HFF-Myc (cell line): ENCODE data around the gene PPM1F.

Source experiments
- DNase-seq: peaks from one replicate; pipeline ENCODE4 v3.0.0-alpha.2; 2011; ENCODE audit warnings: low read depth; ENCODE audit errors: extremely low read depth
- H3K4me3 ChIP-seq: replicated peaks from 2 replicates; pipeline ENCODE4 v1.5.1; 2011; ENCODE audit warnings: low read depth, mild to moderate bottlenecking, control low read depth, low read length
- CTCF ChIP-seq: IDR thresholded peaks from 2 replicates; pipeline ENCODE4 v1.5.1; 2012; ENCODE audit warnings: mild to moderate bottlenecking, low read depth, low read length, control low read depth; ENCODE audit errors: missing control alignments

PPM1F gene

GRCh38 chr22:21929253-21929652 lies 23.4 kb downstream of the PPM1F start:
- no peak for TF ChIP-seq CTCF
- H3K4me3 ChIP-seq, result no peak overlapping the region
- no peak for DNase-seq

GRCh38 chr22:21928048-21928447 lies 24.6 kb downstream of the PPM1F start:
- no peak overlapping the region for H3K4me3 ChIP-seq
- DNase-seq, result no peak
- TF ChIP-seq CTCF, result no peak

GRCh38 chr22:21927174-21927823 lies 25.3 kb downstream of the PPM1F start:
- TF ChIP-seq CTCF, result no peak
- no peak for DNase-seq
- no peak overlapping the region for H3K4me3 ChIP-seq

- no peak for DNase-seq
- no peak overlapping the region for H3K4me3 ChIP-seq
- no peak for TF ChIP-seq CTCF
These were observed 25.9 kb downstream of the PPM1F start for GRCh38 chr22:21926728-21927127.

GRCh38 chr22:21923163-21923561 lies 29.5 kb downstream of the PPM1F start:
- no peak overlapping the region for H3K4me3 ChIP-seq
- no peak for DNase-seq
- TF ChIP-seq CTCF, result no peak

GRCh38 chr22:21922370-21923162 lies 30.1 kb downstream of the PPM1F start:
- H3K4me3 ChIP-seq, result no peak overlapping the region
- DNase-seq, result no peak
- TF ChIP-seq CTCF, result no peak
